ENCODE data around the gene NIN. TPM values are rescaled to one million over a fixed set of nuclear protein-coding genes. Genes with fewer than 3 reads are reported as not detected.

The NIN gene
- total RNA-seq, 1 experiment from 2014 or later = 36.5 TPM

DNA sequence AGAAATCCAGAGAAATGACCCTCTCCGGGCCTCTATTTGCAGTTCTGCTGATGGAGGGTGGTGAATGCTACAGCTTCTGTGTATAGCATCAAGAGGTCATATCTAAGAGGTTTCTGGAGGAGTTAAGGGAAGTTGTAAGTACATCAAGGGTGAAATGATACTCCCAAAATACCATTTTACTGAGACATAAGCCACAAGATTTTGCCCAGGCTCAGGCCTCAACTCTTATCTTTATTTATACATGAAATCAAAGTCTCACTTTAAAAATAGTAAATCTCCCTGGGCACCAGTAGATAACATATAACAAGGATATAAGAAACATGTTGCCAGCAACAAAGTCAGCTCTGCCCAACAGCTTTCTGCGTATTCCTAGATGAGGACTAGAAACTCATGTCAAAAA, 40.4 kb downstream of the NIN start:
- intact Hi-C loops (cut with micrococcal nuclease; ENCODE audit: unreplicated experiment) = no loop called here
- H3K9me2 ChIP-seq (ENCODE audit: insufficient read depth) = no peaks in the 10 kb centered on the region
- BruUV-seq (replicated peaks) = no TSS peak
- no peaks in the 10 kb centered on the region for H3K79me2 ChIP-seq (ENCODE audit: low read depth)
- no peak overlapping the region for H3K27ac ChIP-seq
- no peak overlapping the region for H3K4me2 ChIP-seq
- H4K20me1 ChIP-seq (ENCODE audit: insufficient read depth) = no peaks in the 10 kb centered on the region
- no peak for DNase-seq
- H3K4me3 ChIP-seq = no peak overlapping the region
- H3K36me3 ChIP-seq (ENCODE audit: low read depth) = no peaks in the 10 kb centered on the region
- no peak for TF ChIP-seq EZH2 (IDR thresholded peaks at IDR 0.05; ENCODE audit: low read depth)
- TF ChIP-seq, protein P1, sequence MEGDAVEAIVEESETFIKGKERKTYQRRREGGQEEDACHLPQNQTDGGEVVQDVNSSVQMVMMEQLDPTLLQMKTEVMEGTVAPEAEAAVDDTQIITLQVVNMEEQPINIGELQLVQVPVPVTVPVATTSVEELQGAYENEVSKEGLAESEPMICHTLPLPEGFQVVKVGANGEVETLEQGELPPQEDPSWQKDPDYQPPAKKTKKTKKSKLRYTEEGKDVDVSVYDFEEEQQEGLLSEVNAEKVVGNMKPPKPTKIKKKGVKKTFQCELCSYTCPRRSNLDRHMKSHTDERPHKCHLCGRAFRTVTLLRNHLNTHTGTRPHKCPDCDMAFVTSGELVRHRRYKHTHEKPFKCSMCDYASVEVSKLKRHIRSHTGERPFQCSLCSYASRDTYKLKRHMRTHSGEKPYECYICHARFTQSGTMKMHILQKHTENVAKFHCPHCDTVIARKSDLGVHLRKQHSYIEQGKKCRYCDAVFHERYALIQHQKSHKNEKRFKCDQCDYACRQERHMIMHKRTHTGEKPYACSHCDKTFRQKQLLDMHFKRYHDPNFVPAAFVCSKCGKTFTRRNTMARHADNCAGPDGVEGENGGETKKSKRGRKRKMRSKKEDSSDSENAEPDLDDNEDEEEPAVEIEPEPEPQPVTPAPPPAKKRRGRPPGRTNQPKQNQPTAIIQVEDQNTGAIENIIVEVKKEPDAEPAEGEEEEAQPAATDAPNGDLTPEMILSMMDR (conservative IDR thresholded peaks at IDR 0.05) = no peak
- no peak overlapping the region for H2AFZ ChIP-seq
- H3F3A ChIP-seq (ENCODE audit: insufficient read depth, low read depth) = no peaks in the 10 kb centered on the region
- POLR2A ChIA-PET (ENCODE audit: unreplicated experiment) = no interaction called here
- no peaks in the 10 kb centered on the region for H3K9me3 ChIP-seq (ENCODE audit: insufficient read depth, low read depth)
- no peaks in the 10 kb centered on the region for H3K27me3 ChIP-seq (ENCODE audit: insufficient read depth, low read depth)
- CTCF ChIA-PET = no interaction called here
- H3K4me1 ChIP-seq (replicated peaks; ENCODE audit: insufficient read depth) = no peaks in the 10 kb centered on the region

- Histone ChIP-seq H3K79me2 (ENCODE audit: low read depth) (no peaks in the 10 kb centered on the region), H3K9me2 (ENCODE audit: insufficient read depth) (no peaks in the 10 kb centered on the region), H3F3A (ENCODE audit: insufficient read depth, low read depth) (no peaks in the 10 kb centered on the region), H4K20me1 (ENCODE audit: insufficient read depth) (no peaks in the 10 kb centered on the region), H3K4me2 (no peak overlapping the region), H3K27me3 (ENCODE audit: insufficient read depth, low read depth) (no peaks in the 10 kb centered on the region), H3K9me3 (ENCODE audit: insufficient read depth, low read depth) (no peaks in the 10 kb centered on the region), H3K4me3 (no peak overlapping the region), H3K4me1 (replicated peaks; ENCODE audit: insufficient read depth) (no peaks in the 10 kb centered on the region), H3K36me3 (ENCODE audit: low read depth) (no peaks in the 10 kb centered on the region), H3K27ac (no peak overlapping the region), H2AFZ (no peak overlapping the region)
- BruUV-seq (replicated peaks) = no TSS peak
- no peak for TF ChIP-seq EZH2 (IDR thresholded peaks at IDR 0.05; ENCODE audit: low read depth)
- TF ChIP-seq, protein P1 (conservative IDR thresholded peaks at IDR 0.05) = no peak
- ChIA-PET POLR2A (ENCODE audit: unreplicated experiment) (interaction anchor here (0.6 to 0.9 kb wide), 2 partner anchors 73 to 1797 kb away, joined by 5 to 6 read pairs; no protein-coding TSS in a partner anchor), CTCF (no interaction called here)
- DNase-seq = no peak
- intact Hi-C loops (cut with micrococcal nuclease; ENCODE audit: unreplicated experiment) = no loop called here
Measured at GRCh38 chr14:50786751-50787464, 44.1 kb downstream of the NIN start.

- no peak overlapping the region for H3K4me3 ChIP-seq
- BruUV-seq (replicated peaks) = no TSS peak
- no peaks in the 10 kb centered on the region for H3F3A ChIP-seq (ENCODE audit: insufficient read depth, low read depth)
- intact Hi-C loops (cut with micrococcal nuclease; ENCODE audit: unreplicated experiment) = no loop called here
- no peak for DNase-seq
- POLR2A ChIA-PET (ENCODE audit: unreplicated experiment) = interaction anchor here (0.6 to 0.7 kb wide), 2 partner anchors 153 to 1173 kb away, joined by 3 to 11 read pairs; no protein-coding TSS in a partner anchor
- no peak overlapping the region for H2AFZ ChIP-seq
- H3K9me3 ChIP-seq (ENCODE audit: insufficient read depth, low read depth) = no peaks in the 10 kb centered on the region
- no peaks in the 10 kb centered on the region for H3K4me1 ChIP-seq (replicated peaks; ENCODE audit: insufficient read depth)
- no peaks in the 10 kb centered on the region for H4K20me1 ChIP-seq (ENCODE audit: insufficient read depth)
- no peaks in the 10 kb centered on the region for H3K36me3 ChIP-seq (ENCODE audit: low read depth)
- TF ChIP-seq, protein P1 (conservative IDR thresholded peaks at IDR 0.05) = no peak
- no peak for TF ChIP-seq EZH2 (IDR thresholded peaks at IDR 0.05; ENCODE audit: low read depth)
- H3K27ac ChIP-seq = no peak overlapping the region
- no peak overlapping the region for H3K4me2 ChIP-seq
- H3K79me2 ChIP-seq (ENCODE audit: low read depth) = no peaks in the 10 kb centered on the region
- CTCF ChIA-PET = interaction anchor here (0.7 kb wide), 1 partner anchor 443 kb away, joined by 3 read pairs; no protein-coding TSS in a partner anchor
- H3K9me2 ChIP-seq (ENCODE audit: insufficient read depth) = no peaks in the 10 kb centered on the region
- no peaks in the 10 kb centered on the region for H3K27me3 ChIP-seq (ENCODE audit: insufficient read depth, low read depth)
Measured at GRCh38 chr14:50785457-50786063, 45.4 kb downstream of the NIN start.
